HG03520 (cell line): ENCODE results near the gene COL5A2.

Experiments
- ATAC-seq: cut with Tn5 transposase; IDR thresholded peaks from one replicate; pipeline ENCODE4 v1.9.1; 2021; ENCODE audit warnings: mild to moderate bottlenecking, moderate library complexity; ENCODE audit not compliant: unreplicated experiment

COL5A2 gene

GRCh38 chr2:189010536-189010935, 169.0 kb downstream of the COL5A2 start:
- no peak for ATAC-seq

GRCh38 chr2:189008555-189009262, 170.9 kb downstream of the COL5A2 start:
- ATAC-seq: no peak

- ATAC-seq: no peak
Observed at GRCh38 chr2:189002079-189002478, 177.5 kb downstream of the COL5A2 start.

GRCh38 chr2:189000221-189000620, 179.3 kb downstream of the COL5A2 start:
- no peak for ATAC-seq

- ATAC-seq: no peak
Observed at GRCh38 chr2:188997263-188997662, 182.3 kb downstream of the COL5A2 start.

GRCh38 chr2:188993247-188993646, 186.3 kb downstream of the COL5A2 start:
- no peak for ATAC-seq

- ATAC-seq: no peak
Observed at GRCh38 chr2:188986839-188987238, 192.7 kb downstream of the COL5A2 start.

- ATAC-seq: no peak
Observed at GRCh38 chr2:188984680-188985079, 194.9 kb downstream of the COL5A2 start.

- no peak for ATAC-seq
Observed at GRCh38 chr2:188984065-188984491, 195.5 kb downstream of the COL5A2 start.

GRCh38 chr2:188983427-188984064, 196.0 kb downstream of the COL5A2 start:
- no peak for ATAC-seq
